GM12878 (cell line): ENCODE data around the gene LARGE1. TPM values are rescaled to one million over a fixed set of nuclear protein-coding genes. Genes with fewer than 3 reads are reported as not detected.

Experiments
- ATAC-seq: fragments of 200-7000 bp; cut with Tn5 transposase; 3 replicates; pipeline ENCODE4 v1.9.1; 2020; ENCODE audit warnings: mild to moderate bottlenecking, moderate library complexity
- BruUV-seq: library from RNA; stranded (reverse); fragments of 400-500 nt; replicated peaks from 2 replicates; lab custom pipeline; 2021; lab: Mats Ljungman, UMichigan
- CTCF ChIA-PET: fragments of 300-600 bp; sonication (Branson Sonifier 250); formaldehyde crosslinking; extraction: SDS; loops from one replicate; lab custom pipeline; 2021; ENCODE audit warnings: inconsistent platforms; lab: Yijun Ruan, JAX
- POLR2A ChIA-PET: fragments of 350-600 bp; formaldehyde crosslinking; extraction: SDS; loops from one replicate; lab custom pipeline; 2021; ENCODE audit warnings: inconsistent platforms; lab: Charles Lee
- RAD21 ChIA-PET: fragments of 300-600 bp; sonication (Branson Sonifier 250); formaldehyde crosslinking; loops from one replicate; lab custom pipeline; 2023; ENCODE audit warnings: antibody characterized with exemption; ENCODE audit not compliant: unreplicated experiment; lab: Charles Lee
- SMC1A ChIA-PET: fragments of 300-600 bp; sonication (Branson Sonifier 250); formaldehyde crosslinking; loops from one replicate; lab custom pipeline; 2023; ENCODE audit not compliant: unreplicated experiment, uncharacterized antibody; lab: Charles Lee
- DNase-seq: peaks from one replicate; pipeline ENCODE4 v3.0.0-alpha.2; 2011; ENCODE audit warnings: low read depth, low spot score
- FAIRE-seq: peaks from 3 replicates; lab custom pipeline; 2011; peaks lifted over from hg19 to GRCh38; lab: Jason Lieb, UNC
- H2AFZ ChIP-seq: 2 replicates; pipeline ENCODE4 v1.6.0; 2011; ENCODE audit warnings: low read depth, low read length, control low read depth; ENCODE audit not compliant: control insufficient read depth
- H3K27ac ChIP-seq: 2 replicates; pipeline ENCODE4 v1.5.1; 2011; ENCODE audit warnings: control low read depth; ENCODE audit not compliant: control insufficient read depth, insufficient read depth
- H3K27me3 ChIP-seq, 2 experiments: replicated peaks in 1 of 2; 2 replicates each; pipeline versions ENCODE4 v1.6.0 to v1.6.1; 2011; ENCODE audit warnings: low read length in 1 of 2; ENCODE audit not compliant: control insufficient read depth in 2 of 2, insufficient read depth in 2 of 2
- H3K36me3 ChIP-seq, 2 experiments: 2 replicates each; pipeline ENCODE4 v1.5.1; 2011; ENCODE audit warnings: low read length in 1 of 2; ENCODE audit not compliant: control insufficient read depth in 2 of 2, insufficient read depth in 2 of 2
- H3K4me1 ChIP-seq: 2 replicates; pipeline ENCODE4 v1.6.1; 2011; ENCODE audit warnings: mild to moderate bottlenecking, low read length, moderate library complexity, mixed read lengths; ENCODE audit not compliant: control insufficient read depth, insufficient read depth
- H3K4me2 ChIP-seq: 2 replicates; pipeline ENCODE4 v1.6.0; 2011; ENCODE audit warnings: control low read depth; ENCODE audit not compliant: control insufficient read depth, insufficient read depth
- H3K4me3 ChIP-seq: fragments of 200-600 bp; sonication (generic); 2 replicates; pipeline ENCODE4 v1.5.1; 2016
- H3K79me2 ChIP-seq: 2 replicates; pipeline ENCODE4 v1.6.0; 2011; ENCODE audit warnings: low read length; ENCODE audit not compliant: control insufficient read depth, insufficient read depth
- H3K9ac ChIP-seq: 2 replicates; pipeline ENCODE4 v1.8.0; 2011; ENCODE audit warnings: low read length, control low read depth, mixed read lengths; ENCODE audit not compliant: control insufficient read depth, insufficient read depth
- H3K9me3 ChIP-seq: replicated peaks from 3 replicates; pipeline ENCODE4 v1.5.1; 2011; ENCODE audit warnings: mild to moderate bottlenecking, low read length; ENCODE audit not compliant: control insufficient read depth, insufficient read depth
- H4K20me1 ChIP-seq: 2 replicates; pipeline ENCODE4 v1.6.0; 2011; ENCODE audit not compliant: control insufficient read depth, insufficient read depth
- ELK1 ChIP-seq: IDR thresholded peaks from 2 replicates; pipeline ENCODE4 v1.6.1; 2012; ENCODE audit warnings: low read depth, low read length, improper control_type of control experiment
- MYB ChIP-seq: fragments of 150-350 bp; IDR thresholded peaks from 2 replicates; pipeline ENCODE4 v1.6.1; 2014; ENCODE audit warnings: mild to moderate bottlenecking, low read depth, low read length, borderline replicate concordance
- NFIC ChIP-seq: IDR thresholded peaks from 2 replicates; pipeline ENCODE4 v1.6.1; 2012; ENCODE audit warnings: low read depth, mild to moderate bottlenecking, inconsistent platforms, low read length, moderate library complexity
- YY1 ChIP-seq: IDR thresholded peaks from 2 replicates; pipeline ENCODE4 v1.6.1; 2011; ENCODE audit warnings: low read depth, mild to moderate bottlenecking, low read length
- WGBS: methylation state at CpG from one replicate; pipeline ENCODE4 v1.1.6; 2016; ENCODE audit warnings: low lambda C conversion rate; ENCODE audit not compliant: insufficient replicate concordance, insufficient coverage; ENCODE audit errors: missing lambda C conversion rate; 5-methylcytosine and 5-hydroxymethylcytosine counted together
- in situ Hi-C: fragments of 300-500 bp; cut with MboI; formaldehyde crosslinking; loops from 9 replicates; pipeline ENCODE4 v1.14.3; 2018; ENCODE audit warnings: mixed read lengths
- intact Hi-C: fragments of 100-400 bp; cut with micrococcal nuclease; formaldehyde crosslinking; loops from one replicate; pipeline ENCODE4 v1.14.2; 2022; ENCODE audit not compliant: unreplicated experiment
- polyA plus RNA-seq, 11 experiments: library from polyadenylated mRNA; depleted of rRNA in 4 of 11; unstranded in 6 of 11; stranded (reverse) in 5 of 11; fragments of >200 nt; fragmentation: Nextera tagmentation in 4 of 11; fragmentation: Illumina TruSeq in 1 of 11; extraction: Ambion mirVana in 4 of 11; extraction: Trizol in 1 of 11; gene quantifications; 1 replicate in 1 of 11; 2 replicates in 10 of 11; pipeline versions ENCODE4 v1.2.1 to v1.2.3, GENCODE V29; 2011 to 2016; ENCODE audit warnings: inconsistent platforms in 2 of 11, missing spikeins in 2 of 11, low read depth in 1 of 11
- total RNA-seq, 4 experiments: library from RNA; depleted of rRNA in 3 of 4; stranded (reverse); fragments of >200 nt in 3 of 4; fragmentation: Illumina TruSeq in 1 of 4; extraction: Trizol in 1 of 4; gene quantifications; 2 replicates each; pipeline versions ENCODE4 v1.2.1 to v1.2.3, GENCODE V29; 2013 to 2021
- TF ChIP-seq, protein P1 (sequence below): fragments of 450-650 bp; formaldehyde crosslinking; IDR thresholded peaks from 2 replicates; pipeline ENCODE4 v1.5.0; 2022; ENCODE audit warnings: mild to moderate bottlenecking, missing genetic modification characterization

Gene LARGE1
- total and polyA plus RNA-seq, 10 of the 15 experiments (the other 5 are each of a cell fraction or from before 2014, with no cell fraction given) = 3.2 to 41.4 (median 17.3) TPM

DNA sequence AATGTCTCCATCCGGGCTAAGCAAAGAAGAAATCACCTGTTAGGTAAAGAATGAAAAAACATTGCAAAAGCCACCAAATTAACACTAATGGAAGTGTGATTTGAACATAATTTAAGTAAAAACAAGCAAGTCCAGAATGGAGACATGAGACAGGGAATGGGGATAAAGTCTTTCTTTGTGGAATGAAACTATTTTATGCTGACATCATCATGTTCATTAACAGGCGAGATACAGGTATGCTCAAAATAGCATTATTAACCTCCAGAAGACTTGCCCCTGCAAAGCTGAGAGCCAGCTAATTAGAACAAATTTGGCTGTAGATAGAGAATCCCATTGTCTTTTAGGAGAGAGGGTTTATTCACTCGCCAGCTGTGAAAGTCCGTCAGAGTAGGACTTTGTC, 4.9 kb upstream of the LARGE1 start:
- DNase-seq = no peak
- Histone ChIP-seq H4K20me1 (no peaks in the 10 kb centered on the region), H3K4me2 (no peak overlapping the region), H3K79me2 (no peaks in the 10 kb centered on the region), H3K4me1 (no peaks in the 10 kb centered on the region), H3K27me3 (peaks cover 0 to 1% of the 10 kb centered on the region in 2 experiments; a peak in 2 of 4 replicates), H2AFZ (no peak overlapping the region), H3K36me3 (no peaks in the 10 kb centered on the region), H3K9ac (no peak overlapping the region), H3K27ac (no peak overlapping the region), H3K9me3 (no peaks in the 10 kb centered on the region), H3K4me3 (no peak overlapping the region)
- ChIA-PET POLR2A (no interaction called here), CTCF (interaction anchor here (0.7 to 2.2 kb wide), 5 partner anchors 24 to 1230 kb away, joined by 3 to 7 read pairs (median 4); no protein-coding TSS in a partner anchor), SMC1A (interaction anchor here (1.6 kb wide), 1 partner anchor 186 kb away, joined by 5 read pairs; no protein-coding TSS in a partner anchor), RAD21 (no interaction called here)
- no peak for ATAC-seq
- in situ Hi-C loops = loop anchor here (10.0 kb wide), 1 partner anchor 1220 kb away; no protein-coding TSS in a partner anchor
- BruUV-seq = no TSS peak
- WGBS = 44% methylated on average over 4 of the region's 4 CpGs
- intact Hi-C loops = no loop called here
- no peak for FAIRE-seq
- TF ChIP-seq, protein P1, sequence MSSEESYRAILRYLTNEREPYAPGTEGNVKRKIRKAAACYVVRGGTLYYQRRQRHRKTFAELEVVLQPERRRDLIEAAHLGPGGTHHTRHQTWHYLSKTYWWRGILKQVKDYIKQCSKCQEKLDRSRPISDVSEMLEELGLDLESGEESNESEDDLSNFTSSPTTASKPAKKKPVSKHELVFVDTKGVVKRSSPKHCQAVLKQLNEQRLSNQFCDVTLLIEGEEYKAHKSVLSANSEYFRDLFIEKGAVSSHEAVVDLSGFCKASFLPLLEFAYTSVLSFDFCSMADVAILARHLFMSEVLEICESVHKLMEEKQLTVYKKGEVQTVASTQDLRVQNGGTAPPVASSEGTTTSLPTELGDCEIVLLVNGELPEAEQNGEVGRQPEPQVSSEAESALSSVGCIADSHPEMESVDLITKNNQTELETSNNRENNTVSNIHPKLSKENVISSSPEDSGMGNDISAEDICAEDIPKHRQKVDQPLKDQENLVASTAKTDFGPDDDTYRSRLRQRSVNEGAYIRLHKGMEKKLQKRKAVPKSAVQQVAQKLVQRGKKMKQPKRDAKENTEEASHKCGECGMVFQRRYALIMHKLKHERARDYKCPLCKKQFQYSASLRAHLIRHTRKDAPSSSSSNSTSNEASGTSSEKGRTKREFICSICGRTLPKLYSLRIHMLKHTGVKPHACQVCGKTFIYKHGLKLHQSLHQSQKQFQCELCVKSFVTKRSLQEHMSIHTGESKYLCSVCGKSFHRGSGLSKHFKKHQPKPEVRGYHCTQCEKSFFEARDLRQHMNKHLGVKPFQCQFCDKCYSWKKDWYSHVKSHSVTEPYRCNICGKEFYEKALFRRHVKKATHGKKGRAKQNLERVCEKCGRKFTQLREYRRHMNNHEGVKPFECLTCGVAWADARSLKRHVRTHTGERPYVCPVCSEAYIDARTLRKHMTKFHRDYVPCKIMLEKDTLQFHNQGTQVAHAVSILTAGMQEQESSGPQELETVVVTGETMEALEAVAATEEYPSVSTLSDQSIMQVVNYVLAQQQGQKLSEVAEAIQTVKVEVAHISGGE (CRISPR knock-in tag) = no peak
- TF ChIP-seq NFIC (no peak), YY1 (no peak), ELK1 (no peak), MYB (no peak)
- TF ChIP-seq, all 136 proteins: peak for 0
